IMR-90 (cell line): ENCODE data around the gene LRTM1.

Source experiments
- CTCF ChIP-seq: conservative IDR thresholded peaks from 2 replicates; pipeline ENCODE4 v1.5.1; 2012; ENCODE audit warnings: mild to moderate bottlenecking, low read depth, low read length, improper control_type of control experiment
- MXI1 ChIP-seq: IDR thresholded peaks from 2 replicates; pipeline ENCODE4 v1.6.1; 2012; ENCODE audit warnings: low read depth, mild to moderate bottlenecking, low read length, moderate library complexity, borderline replicate concordance

- TF ChIP-seq CTCF (no peak), MXI1 (no peak)
These were observed 30.7 kb downstream of the LRTM1 start for GRCh38 chr3:54897028-54897711.
